GM03348 (cell line): ENCODE results near the gene CCDC51.
A peak's percentile ranks its signal among the peaks of the same experiment; 100 is the strongest.
"Not testable (repeated sequence)": the region's sequence is repeated elsewhere in the genome, so short reads cannot be mapped to it uniquely, and the experiment has no call there.

Experiments
- DNase-seq: peaks from one replicate; pipeline ENCODE4 v3.0.0; 2012; ENCODE audit warnings: low spot score

Gene CCDC51

DNA sequence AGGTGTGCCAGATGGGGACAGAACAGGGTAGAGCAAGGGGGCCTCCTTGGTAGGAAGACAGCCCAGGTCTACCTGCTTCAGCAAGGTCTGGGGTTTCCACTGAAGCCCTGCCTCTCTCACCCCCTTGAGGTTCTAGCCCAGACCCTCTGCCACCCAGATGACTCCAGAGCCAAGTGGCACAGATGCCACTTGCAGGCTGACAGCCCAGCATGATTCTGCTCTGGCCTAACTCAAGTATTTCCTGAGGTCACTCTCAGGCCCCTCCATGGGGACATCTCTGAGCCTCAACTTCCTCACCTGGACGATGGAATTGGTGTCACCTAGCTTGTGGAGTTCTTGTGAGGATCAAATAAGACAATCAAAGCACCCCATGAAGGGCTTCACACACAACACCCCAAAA is 33.9 kb downstream of the CCDC51 start:
- no peak for DNase-seq

DNA sequence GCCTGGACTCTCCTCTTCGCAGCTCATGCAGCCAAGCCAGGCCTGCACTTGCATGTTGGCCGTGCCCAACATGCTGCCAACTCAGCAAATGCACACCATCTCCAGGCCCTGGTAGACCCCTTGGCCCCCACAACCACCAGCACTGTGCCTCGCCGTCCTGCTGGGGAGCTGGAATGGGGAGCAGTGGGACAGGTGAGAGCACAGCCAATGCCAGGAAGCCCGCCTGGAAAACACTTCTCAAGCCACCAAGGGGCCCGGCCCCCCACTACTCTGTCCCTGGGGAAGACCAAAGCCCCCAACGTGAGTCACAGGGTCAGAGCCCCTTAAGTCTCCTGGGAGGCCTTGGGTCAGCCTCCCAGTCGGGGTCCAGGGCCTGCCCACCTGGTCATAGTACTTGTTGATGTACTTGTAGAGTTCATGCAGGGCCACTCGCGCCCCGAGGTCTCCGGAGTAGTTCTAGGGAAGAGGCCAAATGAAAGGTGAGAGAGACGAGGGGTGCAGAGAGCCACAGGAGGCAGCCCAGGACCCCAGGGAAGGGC is 34.5 kb downstream of the CCDC51 start:
- DNase-seq: no peak

DNA sequence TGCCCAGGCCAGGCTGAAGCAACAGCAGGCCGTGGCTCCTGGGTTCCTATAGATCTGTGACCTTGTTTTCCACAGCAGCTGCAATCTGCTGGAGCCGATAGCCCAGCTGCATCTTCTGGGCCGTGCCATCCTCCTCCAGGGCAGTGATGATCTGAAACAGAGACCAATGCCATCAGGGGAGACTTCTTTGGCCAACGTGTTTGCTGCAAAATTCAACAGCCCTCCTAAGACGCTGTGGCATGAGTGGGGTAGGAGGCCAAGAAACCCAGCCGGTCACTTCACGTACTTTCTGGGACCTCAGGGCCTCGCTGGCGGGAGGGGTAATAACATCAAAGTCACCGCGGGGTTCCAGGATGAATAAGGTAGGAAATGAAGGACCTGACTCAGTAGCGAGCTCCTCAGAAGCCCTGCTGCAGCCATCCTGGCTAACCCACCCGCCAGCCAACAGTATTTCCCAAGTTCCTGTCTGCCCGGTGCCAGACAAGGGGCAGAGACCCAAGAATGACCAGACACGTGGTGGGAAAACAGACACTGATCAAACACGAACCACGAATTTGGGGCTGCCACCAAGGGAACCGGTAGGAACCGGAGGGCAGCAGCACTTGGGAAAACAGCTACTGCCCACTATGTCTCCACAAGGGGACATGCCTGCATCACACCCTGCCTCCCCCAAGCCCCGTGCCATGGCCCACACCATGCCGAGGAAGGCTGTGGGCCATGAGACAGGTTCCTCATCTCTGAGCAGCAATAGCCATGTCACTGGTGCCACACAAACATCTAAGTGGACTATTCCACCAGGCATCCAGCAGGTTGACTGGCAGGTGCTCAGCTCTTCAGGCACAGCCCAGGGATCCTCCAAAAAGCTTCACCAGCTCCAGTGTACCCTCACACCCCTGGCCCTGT is 35.2 kb downstream of the CCDC51 start:
- DNase-seq: no peak

DNA sequence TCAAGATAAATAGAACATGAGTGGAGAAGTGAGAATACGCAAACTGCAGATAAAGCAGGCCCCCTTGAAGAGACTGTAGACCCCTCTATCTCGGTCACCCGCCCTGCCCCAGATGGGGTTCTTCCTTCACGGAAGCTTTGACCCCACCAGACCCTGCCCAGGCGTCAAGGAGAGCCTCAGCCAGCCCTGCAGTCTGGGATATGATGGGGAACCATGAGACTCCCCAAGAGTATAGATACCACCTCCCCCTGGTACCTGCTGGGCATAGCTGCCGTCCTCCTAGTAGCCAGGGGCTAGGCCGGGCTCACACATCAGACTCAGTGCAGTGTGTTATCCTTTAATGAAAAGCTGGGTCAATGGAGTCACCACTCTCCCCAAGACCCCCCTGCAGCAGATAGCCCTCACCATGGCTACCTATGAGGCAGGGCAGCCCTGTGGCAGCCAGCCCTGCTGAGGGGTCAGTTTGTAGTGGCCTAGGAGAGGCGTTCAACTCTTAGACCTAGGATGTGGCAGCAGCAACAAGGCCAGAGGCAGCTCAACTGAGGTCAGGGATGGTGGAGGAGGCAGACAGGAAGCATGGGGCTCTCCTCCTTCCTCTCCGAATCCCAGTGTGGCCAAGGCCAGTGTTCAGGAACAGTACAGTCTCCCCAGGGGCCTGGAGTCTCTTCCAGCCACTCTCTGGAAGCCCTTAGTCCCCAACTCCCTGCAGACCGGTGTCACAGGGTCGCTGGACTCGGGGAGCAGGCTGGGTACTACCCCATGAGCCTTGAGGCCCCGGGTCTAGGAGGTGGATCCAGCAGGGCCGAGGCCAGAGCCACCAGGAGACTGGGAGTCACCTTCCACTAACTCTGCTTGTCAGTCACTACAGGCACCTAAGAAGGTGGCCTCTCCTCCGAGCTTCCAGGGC is 36.1 kb downstream of the CCDC51 start:
- DNase-seq: no peak

DNA sequence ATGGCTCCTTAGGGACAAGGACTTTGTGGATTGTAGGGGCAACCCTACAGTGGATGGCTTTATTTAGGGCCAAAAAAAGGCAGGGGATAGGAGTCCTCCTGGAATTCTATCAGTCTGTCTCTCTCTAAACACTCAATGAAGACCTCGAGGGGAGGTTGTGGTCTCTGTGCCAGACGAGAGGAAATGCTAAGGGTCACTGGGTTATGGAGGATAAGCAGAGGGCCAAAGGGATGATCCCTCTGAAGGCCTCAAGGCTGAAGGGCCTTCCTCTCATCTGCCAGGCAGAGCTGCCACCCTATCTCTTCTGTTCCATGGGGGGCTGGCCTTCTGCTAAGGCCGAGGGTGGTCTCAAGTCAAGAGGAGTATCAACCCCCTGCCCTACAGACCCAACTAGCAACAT is 37.0 kb downstream of the CCDC51 start:
- no peak for DNase-seq

DNA sequence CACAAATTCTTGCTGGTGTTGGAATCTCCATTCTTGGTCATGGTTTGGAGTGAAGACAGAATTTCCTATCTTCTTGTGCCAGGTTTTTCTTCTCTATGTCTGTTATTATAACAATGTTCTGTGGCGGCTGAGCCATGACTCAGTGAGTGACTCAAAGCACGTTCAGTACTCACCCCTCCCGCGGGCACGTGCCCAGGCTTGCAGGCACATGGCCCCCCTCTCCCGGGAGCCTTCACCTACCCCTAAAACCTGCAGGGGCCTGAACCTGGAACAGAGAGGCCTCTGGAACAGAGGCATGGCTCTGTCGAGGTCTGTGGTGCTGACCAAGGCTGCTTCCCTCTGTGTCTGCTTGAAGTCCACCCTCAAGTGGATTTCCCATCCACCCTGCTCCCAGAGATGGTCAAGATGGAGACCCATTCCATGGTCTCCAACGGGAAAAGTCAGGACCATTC is 37.6 kb downstream of the CCDC51 start:
- peak; percentile 95 for DNase-seq

DNA sequence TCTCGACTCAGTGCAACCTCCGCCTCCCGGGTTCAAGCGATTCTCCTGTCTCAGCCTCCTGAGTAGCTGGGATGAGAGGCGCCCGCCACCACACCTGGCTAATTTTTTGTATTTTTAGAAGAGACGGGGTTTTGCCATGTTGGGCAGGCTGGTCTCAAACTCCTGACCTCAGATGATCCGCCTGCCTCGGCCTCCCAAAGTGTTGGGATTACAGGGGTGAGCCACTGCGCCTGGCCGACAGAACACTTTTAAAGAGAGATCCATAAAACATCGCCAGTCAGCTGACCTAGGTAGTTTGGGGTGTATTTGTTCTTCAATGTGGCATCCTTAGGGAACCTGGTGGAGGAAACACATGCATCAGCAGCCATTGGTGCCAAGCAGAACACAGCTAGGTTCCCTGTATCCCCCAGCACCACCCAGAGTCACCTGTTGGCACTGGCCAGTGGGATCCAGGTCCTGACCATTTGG is 38.5 kb downstream of the CCDC51 start:
- not testable (repeated sequence) for DNase-seq

DNA sequence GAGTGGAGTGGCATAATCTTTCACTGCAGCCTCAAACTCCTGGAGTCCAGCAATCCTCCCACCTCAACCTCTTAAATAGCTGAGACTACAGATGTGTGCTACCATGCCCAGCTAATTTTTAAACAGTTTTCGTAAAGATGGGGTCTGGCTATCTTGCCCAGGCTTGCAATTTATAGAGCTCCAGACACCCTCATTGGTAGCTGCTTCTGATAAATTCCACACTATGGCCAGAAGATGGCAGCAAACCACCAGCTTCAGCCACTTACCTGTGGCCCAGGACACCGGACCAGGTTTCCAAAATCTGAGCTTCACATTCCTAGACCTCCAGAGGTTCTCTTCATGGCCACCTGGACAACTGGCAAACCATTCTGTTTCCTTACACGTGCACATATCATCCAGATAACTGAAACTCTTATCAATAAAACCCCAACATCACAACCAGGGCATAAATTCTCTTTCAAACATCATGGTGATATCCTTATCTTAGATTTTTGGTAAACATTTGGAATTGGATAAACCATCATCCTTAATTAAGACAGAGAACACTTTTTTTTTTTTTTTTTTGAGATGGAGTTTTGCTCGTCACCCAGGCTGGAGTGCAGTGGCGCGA is 39.0 kb downstream of the CCDC51 start:
- peak; percentile 78 for DNase-seq

DNA sequence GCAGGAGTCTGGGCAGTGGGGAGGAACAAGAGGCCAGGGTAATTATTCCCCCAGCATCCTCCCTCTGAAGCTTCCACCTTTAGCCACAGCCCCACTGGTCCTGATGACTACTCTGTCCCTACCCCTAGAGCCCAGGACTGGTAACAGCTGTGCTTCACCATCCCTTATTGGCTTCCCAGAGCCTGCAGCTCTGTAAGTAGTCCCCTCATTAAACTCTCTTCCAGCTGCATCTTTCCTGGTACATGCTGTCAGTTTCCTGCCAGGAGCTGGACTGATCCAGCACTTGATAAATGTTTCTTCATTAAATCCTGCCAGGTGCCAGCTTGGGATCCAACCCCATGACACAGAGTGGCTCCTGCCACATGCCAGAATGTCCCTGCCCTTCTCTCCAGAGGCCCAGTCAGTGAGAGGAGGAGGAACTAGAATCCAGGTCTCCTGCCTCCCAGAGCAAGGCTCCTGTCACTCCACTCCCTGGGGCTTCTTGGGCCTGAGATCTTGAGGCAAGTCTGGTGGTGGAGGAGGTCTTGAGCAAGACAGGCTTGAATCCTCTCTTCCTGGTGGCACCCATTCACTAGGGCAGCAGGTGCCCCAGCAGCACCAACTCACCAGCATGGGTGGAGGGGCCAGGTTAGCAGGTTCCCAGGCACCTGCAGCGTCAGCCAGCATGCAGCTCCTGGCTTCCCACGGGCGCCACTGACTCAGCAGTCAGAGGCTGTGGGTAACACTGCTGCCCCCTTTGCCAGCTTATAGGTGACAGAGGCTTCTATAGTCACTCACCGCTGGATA is 40.3 kb downstream of the CCDC51 start:
- no peak for DNase-seq

DNA sequence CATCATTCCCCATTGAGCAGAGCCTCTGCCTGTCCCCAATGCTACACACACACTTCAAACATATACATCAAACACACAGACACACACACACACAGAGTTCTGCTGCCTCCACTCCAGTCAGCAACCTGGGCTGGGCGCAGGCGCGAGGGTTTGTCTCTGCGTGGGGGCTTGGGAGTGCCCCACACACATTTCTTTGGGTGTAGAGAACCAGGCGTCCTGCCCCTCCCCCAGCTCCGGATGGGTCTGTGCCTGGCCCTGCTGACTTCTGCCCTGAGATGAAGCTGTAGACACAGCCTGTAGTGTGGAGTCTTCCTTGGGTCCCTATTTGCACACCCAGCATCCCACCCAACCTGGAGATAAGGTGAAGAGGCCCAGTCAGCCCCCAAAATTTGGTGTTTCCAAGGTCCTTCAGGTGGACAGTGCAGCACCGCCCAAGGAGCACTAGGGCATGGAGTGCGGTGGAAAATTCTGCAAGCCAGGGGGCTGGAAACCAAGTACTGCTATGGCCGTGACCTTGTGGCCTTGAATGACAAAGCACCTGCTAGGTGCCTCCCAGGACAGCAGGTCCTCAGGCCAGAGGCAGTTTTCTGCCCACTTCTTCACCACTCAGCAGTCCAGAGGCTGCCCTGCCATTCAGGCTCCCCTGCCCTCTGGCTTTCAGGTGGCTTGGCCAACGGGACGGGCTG is 41.1 kb downstream of the CCDC51 start:
- no peak for DNase-seq

DNA sequence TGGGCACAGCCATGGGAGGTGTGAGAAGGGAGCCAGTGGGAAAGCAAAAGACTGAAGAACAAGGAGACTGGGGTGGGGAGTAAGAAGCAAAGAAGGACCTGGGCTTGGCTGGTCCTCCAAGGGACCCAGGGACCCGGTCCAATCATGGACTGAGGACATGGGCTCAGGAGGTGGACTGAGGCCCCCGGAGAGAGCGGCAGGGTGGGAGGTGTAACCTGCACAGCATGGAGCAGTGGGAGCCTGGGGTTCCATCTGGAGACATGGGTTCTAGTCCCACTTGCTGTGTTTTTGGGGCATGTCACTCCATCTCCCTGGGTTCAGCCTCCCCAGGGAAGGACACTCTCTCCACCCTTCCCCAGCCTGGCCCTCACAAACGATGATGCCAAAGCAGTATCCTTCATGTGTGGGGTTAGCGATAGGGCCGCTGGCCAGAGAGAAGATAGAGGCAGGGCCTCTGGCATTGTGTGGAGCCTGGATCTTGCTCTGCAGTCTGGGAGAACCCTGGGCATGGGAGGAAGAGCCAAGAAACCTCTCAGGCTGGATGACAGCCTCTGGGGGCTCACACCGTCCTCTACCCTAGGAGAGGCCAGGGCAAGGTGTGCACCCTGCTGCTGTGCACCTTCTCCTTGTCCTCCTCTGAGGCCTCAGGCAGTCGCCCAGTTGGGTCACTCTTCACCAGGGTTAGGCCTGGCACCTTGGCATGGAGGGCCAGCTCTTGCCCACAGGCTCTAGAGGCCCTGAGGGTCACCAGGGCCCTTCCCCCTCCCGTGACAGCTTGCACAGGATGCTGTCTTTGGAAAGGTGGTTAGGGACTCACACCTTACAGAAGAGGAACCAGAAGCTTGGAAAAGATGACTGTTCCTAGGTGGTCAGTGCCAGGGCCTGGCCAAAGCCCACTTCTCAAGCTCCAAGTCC is 41.9 kb downstream of the CCDC51 start:
- no peak for DNase-seq

DNA sequence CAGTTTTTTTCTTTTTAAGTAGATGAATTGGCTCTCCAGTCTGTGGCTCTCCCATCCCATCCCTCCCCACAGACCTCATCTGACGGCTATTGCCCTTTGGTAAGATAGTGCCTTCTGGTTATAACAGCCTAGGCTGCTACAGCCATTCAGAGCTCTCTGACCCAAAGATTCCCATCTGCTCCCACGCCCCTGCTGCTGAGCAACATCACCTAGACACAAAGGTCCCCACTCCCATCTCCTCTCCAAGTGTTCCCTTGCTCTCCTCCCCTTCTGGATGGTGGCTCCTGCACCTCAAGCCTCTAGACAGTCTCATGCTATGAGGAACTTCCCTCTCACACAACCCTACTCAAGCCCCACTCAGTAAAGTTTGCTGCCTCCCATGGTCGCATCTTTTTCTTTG is 44.2 kb downstream of the CCDC51 start:
- DNase-seq: no peak

DNA sequence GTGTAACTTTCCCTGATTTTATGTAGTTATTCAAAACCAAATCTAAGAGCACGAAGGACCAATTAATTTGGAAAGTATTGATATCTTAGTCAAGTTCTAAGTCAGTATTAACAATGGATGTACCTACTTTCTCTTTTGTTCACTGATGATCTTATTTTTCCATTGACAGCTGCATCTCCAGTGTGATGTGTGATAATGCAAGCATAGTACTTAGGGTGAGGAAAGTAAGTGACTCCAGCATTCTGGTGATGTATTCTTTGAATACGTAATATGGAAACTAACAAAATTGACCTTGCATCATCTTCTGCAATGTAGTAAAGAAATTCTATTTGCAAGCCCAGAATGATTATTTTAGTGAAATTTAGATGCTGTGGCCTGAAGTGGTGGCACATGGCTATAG is 45.5 kb downstream of the CCDC51 start:
- no peak for DNase-seq

DNA sequence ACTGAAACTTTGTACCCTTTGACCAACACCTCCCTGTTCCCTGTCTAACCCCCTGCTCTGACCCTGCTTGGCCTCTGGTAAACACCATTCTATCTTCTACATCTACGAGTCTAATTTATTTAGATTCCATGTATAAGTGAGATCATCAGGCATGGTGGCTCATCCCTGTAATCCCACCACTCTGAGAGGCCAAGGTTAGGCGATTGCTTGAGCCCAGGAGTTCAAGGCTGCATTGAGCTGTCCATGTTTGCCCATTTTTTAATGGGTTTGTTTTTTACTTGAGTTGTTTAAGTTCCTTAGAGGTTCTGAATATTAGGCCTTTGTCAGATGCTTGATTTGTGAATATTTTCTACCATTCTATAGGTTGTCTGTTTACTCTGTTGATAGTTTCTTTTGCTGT is 51.0 kb downstream of the CCDC51 start:
- DNase-seq: no peak

DNA sequence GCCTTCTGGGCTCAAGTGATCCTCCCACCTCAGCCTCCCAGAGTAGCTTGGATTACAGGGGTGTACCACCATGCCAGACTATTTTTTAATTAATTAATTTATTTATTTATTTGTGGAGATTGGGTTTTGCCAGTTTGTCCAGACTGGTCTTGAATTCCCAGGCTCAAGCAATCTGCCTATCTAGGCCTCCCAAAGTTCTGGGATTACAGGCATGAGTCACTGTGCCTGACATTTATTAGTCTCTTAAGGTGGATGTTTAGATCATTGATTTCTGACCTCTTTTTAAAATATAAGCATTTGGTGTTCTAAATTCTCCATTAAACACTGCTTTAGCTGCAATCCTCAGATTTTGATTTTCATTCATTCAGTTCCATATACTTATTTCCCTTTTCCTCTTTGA is 52.3 kb downstream of the CCDC51 start:
- DNase-seq: no peak
